ENCODE data around the gene PPP2R3C.
"Not testable (repeated sequence)": the region's sequence is repeated elsewhere in the genome, so short reads cannot be mapped to it uniquely, and the experiment has no call there.

PPP2R3C gene

DNA sequence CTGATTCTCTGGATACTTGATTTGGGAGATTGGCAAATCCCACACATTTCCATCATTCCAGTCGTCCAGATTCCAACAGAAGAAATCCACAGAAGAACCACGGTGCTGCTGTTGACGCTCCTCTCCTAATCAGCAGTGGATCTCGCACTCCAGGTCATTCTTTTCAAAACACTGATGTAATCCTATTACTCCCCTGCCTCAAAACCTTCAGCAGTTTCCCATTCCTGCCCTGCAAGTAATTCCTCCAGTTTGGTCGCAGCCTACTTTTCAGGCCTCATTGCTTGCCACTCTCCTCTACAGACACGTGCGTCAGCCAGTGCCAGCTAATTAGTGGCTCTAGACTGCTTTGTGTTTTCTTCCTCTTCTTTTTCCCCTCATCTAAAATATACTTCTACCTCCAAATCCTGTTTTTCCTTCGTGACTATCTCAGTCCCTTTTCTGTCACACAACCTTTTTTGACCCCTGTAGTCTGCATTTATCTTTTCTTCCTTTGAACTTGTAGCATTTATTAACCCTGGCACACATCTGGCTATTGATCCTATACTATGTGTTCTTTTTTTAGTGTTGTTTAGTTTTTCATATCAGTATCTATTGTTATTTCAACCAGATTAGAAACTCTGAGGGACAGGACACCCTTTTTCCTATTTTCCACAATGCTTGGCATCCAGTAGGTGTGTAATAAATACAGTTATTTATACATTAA is 37.3 kb upstream of the PPP2R3C start:
- ChIA-PET POLR2A (ENCODE audit: low non-redundant PET) (no interaction called here), CTCF (interaction anchor here (0.6 to 1.0 kb wide), 2 partner anchors 18 to 142 kb away, joined by 3 to 4 read pairs; no protein-coding TSS in a partner anchor)
- TF ChIP-seq, protein P1, sequence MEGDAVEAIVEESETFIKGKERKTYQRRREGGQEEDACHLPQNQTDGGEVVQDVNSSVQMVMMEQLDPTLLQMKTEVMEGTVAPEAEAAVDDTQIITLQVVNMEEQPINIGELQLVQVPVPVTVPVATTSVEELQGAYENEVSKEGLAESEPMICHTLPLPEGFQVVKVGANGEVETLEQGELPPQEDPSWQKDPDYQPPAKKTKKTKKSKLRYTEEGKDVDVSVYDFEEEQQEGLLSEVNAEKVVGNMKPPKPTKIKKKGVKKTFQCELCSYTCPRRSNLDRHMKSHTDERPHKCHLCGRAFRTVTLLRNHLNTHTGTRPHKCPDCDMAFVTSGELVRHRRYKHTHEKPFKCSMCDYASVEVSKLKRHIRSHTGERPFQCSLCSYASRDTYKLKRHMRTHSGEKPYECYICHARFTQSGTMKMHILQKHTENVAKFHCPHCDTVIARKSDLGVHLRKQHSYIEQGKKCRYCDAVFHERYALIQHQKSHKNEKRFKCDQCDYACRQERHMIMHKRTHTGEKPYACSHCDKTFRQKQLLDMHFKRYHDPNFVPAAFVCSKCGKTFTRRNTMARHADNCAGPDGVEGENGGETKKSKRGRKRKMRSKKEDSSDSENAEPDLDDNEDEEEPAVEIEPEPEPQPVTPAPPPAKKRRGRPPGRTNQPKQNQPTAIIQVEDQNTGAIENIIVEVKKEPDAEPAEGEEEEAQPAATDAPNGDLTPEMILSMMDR (conservative IDR thresholded peaks at IDR 0.05; ENCODE audit: low read depth) = no peak
- no peak for DNase-seq (ENCODE audit: low spot score)
- H3K27ac ChIP-seq = no peak overlapping the region

DNA sequence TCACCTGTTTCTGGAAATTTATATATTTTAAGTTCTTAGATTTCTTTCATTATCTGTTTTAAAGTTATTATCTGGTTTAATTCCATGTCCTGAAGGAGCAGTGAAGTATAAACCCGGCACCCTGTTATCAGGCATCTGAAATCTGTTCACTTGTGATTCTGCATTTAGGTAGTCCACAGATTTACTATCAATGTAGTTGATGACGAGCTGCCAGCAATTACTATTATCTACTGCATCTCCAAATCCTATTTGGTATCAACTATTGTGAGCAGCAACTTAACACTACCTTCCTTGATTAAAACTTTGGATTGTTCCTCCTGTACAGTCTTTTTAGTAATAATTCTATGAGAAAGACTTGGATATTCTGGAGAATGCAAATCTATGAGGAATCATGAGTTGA is 36.7 kb upstream of the PPP2R3C start:
- ChIA-PET POLR2A (ENCODE audit: low non-redundant PET) (no interaction called here), CTCF (interaction anchor here (0.6 to 1.0 kb wide), 2 partner anchors 18 to 142 kb away, joined by 3 to 4 read pairs; no protein-coding TSS in a partner anchor)
- TF ChIP-seq, protein P1 (conservative IDR thresholded peaks at IDR 0.05; ENCODE audit: low read depth) = no peak
- H3K27ac ChIP-seq = no peak overlapping the region
- no peak for DNase-seq (ENCODE audit: low spot score)

DNA sequence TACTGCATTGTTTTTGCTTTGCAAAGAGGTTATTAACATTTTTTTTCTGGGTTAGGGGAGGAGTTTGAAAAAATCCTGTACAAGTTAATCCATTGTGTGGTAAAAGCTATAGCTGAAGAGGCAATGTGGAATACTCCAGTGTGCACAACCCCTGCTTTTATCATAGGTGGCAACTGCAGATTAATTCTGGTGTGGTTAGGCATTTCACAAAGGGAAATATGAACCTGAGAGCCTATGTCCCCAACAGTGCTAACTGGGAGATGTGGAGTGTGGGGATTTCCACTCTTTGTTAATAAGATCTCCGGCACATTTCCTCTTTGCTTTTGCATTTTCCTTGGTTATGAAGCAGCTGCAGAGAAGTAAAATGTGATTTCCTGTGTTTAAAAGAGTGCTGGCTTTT is 34.2 kb upstream of the PPP2R3C start:
- CTCF ChIA-PET = interaction anchor here (0.7 kb wide), 1 partner anchor 45 kb away, joined by 3 read pairs; no protein-coding TSS in a partner anchor
- POLR2A ChIA-PET (ENCODE audit: low non-redundant PET) = no interaction called here
- H3K27ac ChIP-seq = no peak overlapping the region
- peak; percentile 5 for DNase-seq (ENCODE audit: low spot score)
- TF ChIP-seq, protein P1 (conservative IDR thresholded peaks at IDR 0.05; ENCODE audit: low read depth) = no peak

DNA sequence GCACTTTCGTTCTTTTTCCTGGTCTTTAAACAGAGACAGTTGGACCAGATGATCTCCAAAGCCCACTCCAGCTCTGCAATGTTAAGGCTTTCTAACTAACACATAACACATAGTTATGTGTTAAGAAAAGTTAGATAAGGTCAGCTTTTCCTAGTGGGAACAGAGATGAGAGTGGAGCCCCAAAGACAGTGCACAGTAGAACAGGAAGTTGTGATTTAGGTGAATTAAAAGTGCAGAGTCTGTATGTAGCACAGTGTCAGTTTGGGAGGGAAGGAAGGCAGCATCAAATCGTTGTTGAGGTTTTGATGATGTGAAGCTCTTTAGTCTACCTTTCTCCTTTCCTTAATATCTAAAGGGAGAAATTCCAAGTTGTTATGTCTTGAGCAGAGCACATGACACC is 32.2 kb upstream of the PPP2R3C start:
- ChIA-PET CTCF (interaction anchor here (0.5 to 0.8 kb wide), 2 partner anchors 15 to 235 kb away, joined by 4 read pairs; no protein-coding TSS in a partner anchor), POLR2A (ENCODE audit: low non-redundant PET) (no interaction called here)
- TF ChIP-seq, protein P1 (conservative IDR thresholded peaks at IDR 0.05; ENCODE audit: low read depth) = no peak
- H3K27ac ChIP-seq = no peak overlapping the region
- DNase-seq (ENCODE audit: low spot score) = no peak

DNA sequence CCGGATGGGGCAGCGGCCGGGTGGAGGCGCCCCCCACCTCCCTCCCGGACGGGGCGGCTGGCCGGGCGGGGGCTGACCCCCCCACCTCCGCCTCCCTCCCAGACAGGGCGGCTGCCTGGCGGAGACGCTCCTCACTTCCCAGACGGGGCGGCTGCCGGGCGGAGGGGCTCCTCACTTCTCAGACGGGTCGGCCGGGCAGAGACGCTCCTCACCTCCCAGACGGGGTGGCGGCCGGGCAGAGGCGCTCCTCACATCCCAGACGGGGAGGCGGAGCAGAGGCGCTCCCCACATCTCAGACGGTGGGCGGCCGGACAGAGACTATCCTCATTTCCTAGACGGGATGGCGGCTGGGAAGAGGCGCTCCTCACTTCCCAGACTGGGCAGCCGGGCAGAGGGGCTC is 30.7 kb upstream of the PPP2R3C start:
- POLR2A ChIA-PET (ENCODE audit: low non-redundant PET); H3K27ac ChIP-seq; DNase-seq (ENCODE audit: low spot score); CTCF ChIA-PET: not testable (repeated sequence)

DNA sequence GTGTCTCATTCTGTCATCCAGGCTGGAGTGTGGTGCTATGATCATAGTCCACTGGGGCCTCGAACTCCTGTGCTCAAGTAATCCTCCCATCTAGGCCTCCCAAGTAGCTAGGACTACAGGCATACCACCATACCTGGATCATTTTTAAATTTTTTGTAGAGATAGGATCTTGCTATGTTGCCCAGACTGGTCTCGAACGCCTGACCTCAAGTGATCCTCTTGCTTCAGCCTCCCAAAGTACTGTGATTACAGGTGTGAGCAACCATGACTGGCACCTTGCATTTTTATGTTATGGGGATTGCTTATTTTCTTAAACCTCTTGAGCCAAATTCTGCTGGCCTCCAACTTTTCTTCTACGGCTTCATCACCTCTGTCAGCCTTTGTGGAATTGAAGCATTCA is 27.4 kb upstream of the PPP2R3C start:
- H3K27ac ChIP-seq = no peak overlapping the region
- TF ChIP-seq, protein P1 (conservative IDR thresholded peaks at IDR 0.05; ENCODE audit: low read depth) = no peak
- ChIA-PET POLR2A (ENCODE audit: low non-redundant PET) (no interaction called here), CTCF (no interaction called here)
- DNase-seq (ENCODE audit: low spot score) = no peak

DNA sequence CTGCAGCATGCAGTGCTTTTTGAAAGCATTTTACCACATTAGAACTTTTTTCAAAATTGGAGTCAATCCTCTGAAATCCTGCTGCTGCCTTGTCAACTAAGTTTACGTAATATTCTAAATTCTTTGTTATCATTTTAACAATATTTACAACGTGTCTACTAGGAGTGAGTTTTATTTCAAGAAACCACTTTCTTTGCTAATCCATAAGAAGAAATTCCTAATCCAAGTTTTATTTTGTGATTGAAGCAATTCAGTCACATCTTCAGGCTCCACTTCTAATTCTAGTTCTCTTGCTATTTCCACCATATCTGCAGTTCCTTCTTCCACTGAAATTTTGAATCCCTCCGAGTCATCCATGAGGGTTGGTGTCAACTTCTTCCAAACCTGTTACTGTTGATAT is 25.9 kb upstream of the PPP2R3C start:
- no peak overlapping the region for H3K27ac ChIP-seq
- no peak for DNase-seq (ENCODE audit: low spot score)
- ChIA-PET POLR2A (ENCODE audit: low non-redundant PET) (no interaction called here), CTCF (no interaction called here)
- TF ChIP-seq, protein P1 (conservative IDR thresholded peaks at IDR 0.05; ENCODE audit: low read depth) = no peak

Measured in RWPE1 (cell line).